ENCODE results near the gene VAV1.

VAV1 gene

DNA sequence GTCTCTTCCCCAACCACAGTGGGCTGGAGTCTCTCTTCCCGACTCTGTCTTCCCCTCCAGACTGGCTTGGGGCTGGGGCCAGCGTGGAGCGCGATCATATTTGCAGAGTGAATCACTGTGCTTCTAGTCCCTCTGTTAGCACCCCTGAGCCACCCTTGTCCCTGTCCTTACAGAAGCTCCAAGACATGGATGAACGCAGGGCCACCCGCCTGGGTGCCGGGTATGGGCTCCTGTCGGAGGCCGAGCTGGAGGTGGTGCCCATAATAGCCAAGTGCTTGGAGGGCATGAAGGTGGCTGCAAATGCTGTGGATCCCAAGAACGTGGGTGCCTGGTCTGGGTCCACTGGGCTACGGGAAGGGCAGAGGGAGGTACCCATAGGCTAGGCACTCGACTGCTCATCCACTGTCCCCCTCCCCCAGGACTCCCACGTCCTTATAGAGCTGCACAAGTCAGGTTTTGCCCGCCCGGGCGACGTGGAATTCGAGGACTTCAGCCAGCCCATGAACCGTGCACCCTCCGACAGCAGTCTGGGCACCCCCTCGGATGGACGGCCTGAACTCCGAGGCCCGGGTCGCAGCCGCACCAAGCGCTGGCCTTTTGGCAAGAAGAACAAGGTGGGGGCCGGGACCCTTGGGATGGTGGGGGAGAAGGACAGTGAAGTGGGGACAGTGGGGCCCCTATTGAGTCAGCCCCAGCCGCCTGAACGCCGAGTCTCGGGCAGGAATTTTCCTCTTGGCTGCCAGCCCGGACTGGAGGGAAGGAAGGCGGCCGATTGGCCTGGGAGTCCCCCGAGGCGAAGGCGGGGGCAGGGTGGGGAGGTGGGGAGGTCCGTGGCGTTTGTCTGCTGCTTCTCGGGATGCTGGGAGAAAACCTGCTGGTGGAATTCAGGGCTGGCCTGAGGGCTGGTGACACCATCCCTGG is 27.9 kb upstream of the VAV1 start (continued):
- TF ChIP-seq SP7 (tag by site-specific recombination; IDR thresholded peaks at IDR 0.05) (peak; percentile 83), ZNF558 (tag by site-specific recombination; IDR thresholded peaks at IDR 0.05) (no peak), ZNF423 (tag by site-specific recombination; IDR thresholded peaks at IDR 0.05) (peak; percentile 33; the same call in 1 of the 2 replicates), ZNF704 (tag by site-specific recombination; IDR thresholded peaks at IDR 0.05) (no peak), ZNF311 (tag by site-specific recombination; IDR thresholded peaks at IDR 0.05; ENCODE audit: borderline replicate concordance) (no peak), ZNF747 (tag by site-specific recombination; IDR thresholded peaks at IDR 0.05) (no peak), ZNF549 (tag by site-specific recombination; IDR thresholded peaks at IDR 0.05) (no peak), ZNF354C (tag by site-specific recombination; IDR thresholded peaks at IDR 0.05; ENCODE audit: borderline replicate concordance, low read depth) (no peak), ZNF433 (tag by site-specific recombination; IDR thresholded peaks at IDR 0.05; ENCODE audit: low read depth) (no peak), ZNF596 (tag by site-specific recombination; IDR thresholded peaks at IDR 0.05) (no peak), HOXC10 (CRISPR knock-in tag; IDR thresholded peaks at IDR 0.05) (no peak), ZNF37A (tag by site-specific recombination; IDR thresholded peaks at IDR 0.05) (no peak), ZNF777 (tag by site-specific recombination; IDR thresholded peaks at IDR 0.05; ENCODE audit: borderline replicate concordance) (peak; percentile 84), KLF9 (tag by site-specific recombination; IDR thresholded peaks at IDR 0.05; ENCODE audit: low read depth) (peak; percentile 63; the same call in 1 of the 2 replicates), ZNF146 (tag by site-specific recombination; IDR thresholded peaks at IDR 0.05) (no peak), SP3 (tag by site-specific recombination; IDR thresholded peaks at IDR 0.05) (peak; percentile 52), WT1 (tag by site-specific recombination; IDR thresholded peaks at IDR 0.05) (0 out of 2 replicates have a peak, but pooled peaks have one; percentile 24), ZNF626 (tag by site-specific recombination; IDR thresholded peaks at IDR 0.05) (no peak), ZNF10 (tag by site-specific recombination; IDR thresholded peaks at IDR 0.05) (no peak), ZNF837 (tag by site-specific recombination; IDR thresholded peaks at IDR 0.05) (no peak), ZNF561 (tag by site-specific recombination; IDR thresholded peaks at IDR 0.05; ENCODE audit: borderline replicate concordance) (no peak), ZBTB17 (tag by site-specific recombination; IDR thresholded peaks at IDR 0.05) (peak; percentile 86), RBAK (tag by site-specific recombination; IDR thresholded peaks at IDR 0.05) (no peak), ZNF155 (tag by site-specific recombination; IDR thresholded peaks at IDR 0.05) (no peak), ZNF48 (tag by site-specific recombination; IDR thresholded peaks at IDR 0.05) (no peak)
- TF ChIP-seq, protein P1, sequence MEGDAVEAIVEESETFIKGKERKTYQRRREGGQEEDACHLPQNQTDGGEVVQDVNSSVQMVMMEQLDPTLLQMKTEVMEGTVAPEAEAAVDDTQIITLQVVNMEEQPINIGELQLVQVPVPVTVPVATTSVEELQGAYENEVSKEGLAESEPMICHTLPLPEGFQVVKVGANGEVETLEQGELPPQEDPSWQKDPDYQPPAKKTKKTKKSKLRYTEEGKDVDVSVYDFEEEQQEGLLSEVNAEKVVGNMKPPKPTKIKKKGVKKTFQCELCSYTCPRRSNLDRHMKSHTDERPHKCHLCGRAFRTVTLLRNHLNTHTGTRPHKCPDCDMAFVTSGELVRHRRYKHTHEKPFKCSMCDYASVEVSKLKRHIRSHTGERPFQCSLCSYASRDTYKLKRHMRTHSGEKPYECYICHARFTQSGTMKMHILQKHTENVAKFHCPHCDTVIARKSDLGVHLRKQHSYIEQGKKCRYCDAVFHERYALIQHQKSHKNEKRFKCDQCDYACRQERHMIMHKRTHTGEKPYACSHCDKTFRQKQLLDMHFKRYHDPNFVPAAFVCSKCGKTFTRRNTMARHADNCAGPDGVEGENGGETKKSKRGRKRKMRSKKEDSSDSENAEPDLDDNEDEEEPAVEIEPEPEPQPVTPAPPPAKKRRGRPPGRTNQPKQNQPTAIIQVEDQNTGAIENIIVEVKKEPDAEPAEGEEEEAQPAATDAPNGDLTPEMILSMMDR (tag by site-specific recombination; IDR thresholded peaks at IDR 0.05): no peak
- TF ChIP-seq, protein P2, sequence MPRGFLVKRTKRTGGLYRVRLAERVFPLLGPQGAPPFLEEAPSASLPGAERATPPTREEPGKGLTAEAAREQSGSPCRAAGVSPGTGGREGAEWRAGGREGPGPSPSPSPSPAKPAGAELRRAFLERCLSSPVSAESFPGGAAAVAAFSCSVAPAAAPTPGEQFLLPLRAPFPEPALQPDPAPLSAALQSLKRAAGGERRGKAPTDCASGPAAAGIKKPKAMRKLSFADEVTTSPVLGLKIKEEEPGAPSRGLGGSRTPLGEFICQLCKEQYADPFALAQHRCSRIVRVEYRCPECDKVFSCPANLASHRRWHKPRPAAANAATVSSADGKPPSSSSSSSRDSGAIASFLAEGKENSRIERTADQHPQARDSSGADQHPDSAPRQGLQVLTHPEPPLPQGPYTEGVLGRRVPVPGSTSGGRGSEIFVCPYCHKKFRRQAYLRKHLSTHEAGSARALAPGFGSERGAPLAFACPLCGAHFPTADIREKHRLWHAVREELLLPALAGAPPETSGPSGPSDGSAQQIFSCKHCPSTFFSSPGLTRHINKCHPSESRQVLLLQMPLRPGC (tag by site-specific recombination; IDR thresholded peaks at IDR 0.05): peak; percentile 67
- TF ChIP-seq, protein P3, sequence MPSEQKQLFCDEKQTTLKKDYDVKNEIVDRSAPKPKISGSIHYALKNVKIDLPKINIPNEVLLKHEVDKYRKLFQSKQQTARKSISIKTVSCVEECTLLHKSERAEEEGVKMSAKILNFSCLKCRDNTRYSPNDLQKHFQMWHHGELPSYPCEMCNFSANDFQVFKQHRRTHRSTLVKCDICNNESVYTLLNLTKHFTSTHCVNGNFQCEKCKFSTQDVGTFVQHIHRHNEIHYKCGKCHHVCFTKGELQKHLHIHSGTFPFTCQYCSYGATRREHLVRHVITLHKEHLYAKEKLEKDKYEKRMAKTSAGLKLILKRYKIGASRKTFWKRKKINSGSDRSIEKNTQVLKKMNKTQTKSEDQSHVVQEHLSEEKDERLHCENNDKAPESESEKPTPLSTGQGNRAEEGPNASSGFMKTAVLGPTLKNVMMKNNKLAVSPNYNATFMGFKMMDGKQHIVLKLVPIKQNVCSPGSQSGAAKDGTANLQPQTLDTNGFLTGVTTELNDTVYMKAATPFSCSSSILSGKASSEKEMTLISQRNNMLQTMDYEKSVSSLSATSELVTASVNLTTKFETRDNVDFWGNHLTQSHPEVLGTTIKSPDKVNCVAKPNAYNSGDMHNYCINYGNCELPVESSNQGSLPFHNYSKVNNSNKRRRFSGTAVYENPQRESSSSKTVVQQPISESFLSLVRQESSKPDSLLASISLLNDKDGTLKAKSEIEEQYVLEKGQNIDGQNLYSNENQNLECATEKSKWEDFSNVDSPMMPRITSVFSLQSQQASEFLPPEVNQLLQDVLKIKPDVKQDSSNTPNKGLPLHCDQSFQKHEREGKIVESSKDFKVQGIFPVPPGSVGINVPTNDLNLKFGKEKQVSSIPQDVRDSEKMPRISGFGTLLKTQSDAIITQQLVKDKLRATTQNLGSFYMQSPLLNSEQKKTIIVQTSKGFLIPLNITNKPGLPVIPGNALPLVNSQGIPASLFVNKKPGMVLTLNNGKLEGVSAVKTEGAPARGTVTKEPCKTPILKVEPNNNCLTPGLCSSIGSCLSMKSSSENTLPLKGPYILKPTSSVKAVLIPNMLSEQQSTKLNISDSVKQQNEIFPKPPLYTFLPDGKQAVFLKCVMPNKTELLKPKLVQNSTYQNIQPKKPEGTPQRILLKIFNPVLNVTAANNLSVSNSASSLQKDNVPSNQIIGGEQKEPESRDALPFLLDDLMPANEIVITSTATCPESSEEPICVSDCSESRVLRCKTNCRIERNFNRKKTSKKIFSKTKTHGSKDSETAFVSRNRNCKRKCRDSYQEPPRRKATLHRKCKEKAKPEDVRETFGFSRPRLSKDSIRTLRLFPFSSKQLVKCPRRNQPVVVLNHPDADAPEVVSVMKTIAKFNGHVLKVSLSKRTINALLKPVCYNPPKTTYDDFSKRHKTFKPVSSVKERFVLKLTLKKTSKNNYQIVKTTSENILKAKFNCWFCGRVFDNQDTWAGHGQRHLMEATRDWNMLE (tag by site-specific recombination; conservative IDR thresholded peaks at IDR 0.05; ENCODE audit: low read depth): 0 out of 2 replicates have a peak, but pooled peaks have one; percentile 14

All from HEK293 (cell line).